Inferior parietal cortex (tissue), 1 donor: ENCODE measurements around the gene CASP8AP2.
"Not testable (repeated sequence)": the region's sequence is repeated elsewhere in the genome, so short reads cannot be mapped to it uniquely, and the experiment has no call there.

Source experiments
- DNase-seq: peaks from one replicate; pipeline ENCODE4 v3.0.0-alpha.2; 2016; ENCODE audit errors: extremely low spot score

The CASP8AP2 gene

GRCh38 chr6:89829472-89830169, at the start of gene CASP8AP2:
Gene CASP8AP2, plus strand, starts transcription at chr6:89829880.
- peak; percentile 97 for DNase-seq

GRCh38 chr6:89781070-89782034, 48.3 kb upstream of the CASP8AP2 start:
- no peak for DNase-seq

GRCh38 chr6:89782222-89782621, 47.5 kb upstream of the CASP8AP2 start:
- no peak for DNase-seq

GRCh38 chr6:89783293-89783692, 46.4 kb upstream of the CASP8AP2 start:
- not testable (repeated sequence) for DNase-seq

GRCh38 chr6:89784838-89785237, 44.8 kb upstream of the CASP8AP2 start:
- no peak for DNase-seq

GRCh38 chr6:89786970-89787369, 42.7 kb upstream of the CASP8AP2 start:
- DNase-seq, result no peak

- no peak for DNase-seq
Observed at GRCh38 chr6:89787660-89788328, 41.9 kb upstream of the CASP8AP2 start.

GRCh38 chr6:89789980-89790379, 39.7 kb upstream of the CASP8AP2 start:
- no peak for DNase-seq

GRCh38 chr6:89790403-89790802, 39.3 kb upstream of the CASP8AP2 start:
- DNase-seq, result no peak

GRCh38 chr6:89792881-89793280, 36.8 kb upstream of the CASP8AP2 start:
- DNase-seq, result peak; percentile 10

- DNase-seq, result no peak
Observed at GRCh38 chr6:89793586-89793985, 36.1 kb upstream of the CASP8AP2 start.

GRCh38 chr6:89794324-89794723, 35.4 kb upstream of the CASP8AP2 start:
- DNase-seq, result no peak

GRCh38 chr6:89797317-89797716, 32.4 kb upstream of the CASP8AP2 start:
- no peak for DNase-seq

- no peak for DNase-seq
Observed at GRCh38 chr6:89799096-89799495, 30.6 kb upstream of the CASP8AP2 start.

GRCh38 chr6:89799756-89800155, 29.9 kb upstream of the CASP8AP2 start:
- DNase-seq, result no peak

- no peak for DNase-seq
Observed at GRCh38 chr6:89803271-89803670, 26.4 kb upstream of the CASP8AP2 start.

GRCh38 chr6:89805814-89806371, 23.8 kb upstream of the CASP8AP2 start:
- no peak for DNase-seq

- no peak for DNase-seq
Observed at GRCh38 chr6:89807581-89807980, 22.1 kb upstream of the CASP8AP2 start.

GRCh38 chr6:89813422-89813821, 16.3 kb upstream of the CASP8AP2 start:
- DNase-seq, result not testable (repeated sequence)

- DNase-seq, result no peak
Observed at GRCh38 chr6:89817481-89817880, 12.2 kb upstream of the CASP8AP2 start.

- peak; percentile 48 for DNase-seq
Observed at GRCh38 chr6:89818977-89819335, 10.7 kb upstream of the CASP8AP2 start.
